ENCODE data around the gene SEM1.
"Not testable (repeated sequence)": the region's sequence is repeated elsewhere in the genome, so short reads cannot be mapped to it uniquely, and the experiment has no call there.

SEM1 gene

DNA sequence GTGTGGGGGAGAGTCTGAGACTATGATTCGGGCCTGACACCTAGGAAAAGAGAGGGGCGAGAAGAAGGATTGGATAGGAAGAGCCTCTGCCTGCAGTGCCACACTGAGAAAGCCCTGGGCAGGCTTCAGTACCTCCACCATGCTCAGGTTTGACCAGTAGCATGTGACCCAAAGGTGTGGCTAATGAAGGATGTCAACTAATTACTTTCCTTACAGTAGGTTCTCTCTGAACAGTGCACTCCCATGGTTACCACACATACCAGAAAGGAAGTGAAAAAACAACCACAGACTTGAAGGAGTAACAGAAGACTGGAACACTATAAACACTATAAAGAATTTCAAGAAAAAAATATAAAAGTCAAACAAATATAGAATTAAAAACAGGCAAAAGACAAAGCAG, 46.2 kb downstream of the SEM1 start:
- no peak for DNase-seq (ENCODE audit: low read depth in 3 of 3)

DNA sequence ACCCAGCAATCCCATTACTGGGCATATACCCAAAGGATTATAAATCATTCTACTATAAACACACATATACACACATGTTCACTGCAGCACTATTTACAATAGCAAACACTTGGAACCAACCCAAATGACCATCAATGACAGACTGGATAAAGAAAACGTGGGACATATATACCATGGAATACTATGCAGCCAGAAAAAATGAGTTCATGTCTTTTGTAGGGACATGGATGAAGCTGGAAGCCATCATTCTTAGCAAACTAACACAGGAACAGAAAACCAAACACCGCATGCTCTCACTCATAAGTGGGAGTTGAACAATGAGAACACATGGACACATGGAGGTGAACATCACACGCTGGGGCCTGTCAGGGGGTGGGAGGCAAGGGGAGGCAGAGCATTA, 47.5 kb downstream of the SEM1 start:
- not testable (repeated sequence) for DNase-seq (ENCODE audit: low read depth in 3 of 3)

DNA sequence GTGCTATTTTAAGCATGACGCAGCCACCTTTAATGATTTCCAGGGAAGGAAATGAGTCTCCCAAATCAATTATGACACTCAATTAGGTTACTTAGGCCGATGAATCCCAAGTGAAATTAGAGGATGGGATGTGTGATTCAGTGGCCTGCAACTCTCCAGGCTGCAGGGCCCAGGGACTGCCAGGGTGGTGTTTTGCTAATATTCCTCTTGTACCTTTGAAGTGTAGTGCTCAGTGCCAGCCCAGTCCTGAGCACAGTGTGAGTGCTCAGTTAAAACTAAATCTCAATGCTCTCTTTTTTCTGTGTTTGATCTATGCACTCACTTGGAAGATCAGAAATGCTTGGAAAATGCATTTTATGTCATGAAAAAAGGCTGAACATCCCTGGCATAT, 51.6 kb downstream of the SEM1 start:
- DNase-seq (ENCODE audit: low read depth in 3 of 3) = no peak

DNA sequence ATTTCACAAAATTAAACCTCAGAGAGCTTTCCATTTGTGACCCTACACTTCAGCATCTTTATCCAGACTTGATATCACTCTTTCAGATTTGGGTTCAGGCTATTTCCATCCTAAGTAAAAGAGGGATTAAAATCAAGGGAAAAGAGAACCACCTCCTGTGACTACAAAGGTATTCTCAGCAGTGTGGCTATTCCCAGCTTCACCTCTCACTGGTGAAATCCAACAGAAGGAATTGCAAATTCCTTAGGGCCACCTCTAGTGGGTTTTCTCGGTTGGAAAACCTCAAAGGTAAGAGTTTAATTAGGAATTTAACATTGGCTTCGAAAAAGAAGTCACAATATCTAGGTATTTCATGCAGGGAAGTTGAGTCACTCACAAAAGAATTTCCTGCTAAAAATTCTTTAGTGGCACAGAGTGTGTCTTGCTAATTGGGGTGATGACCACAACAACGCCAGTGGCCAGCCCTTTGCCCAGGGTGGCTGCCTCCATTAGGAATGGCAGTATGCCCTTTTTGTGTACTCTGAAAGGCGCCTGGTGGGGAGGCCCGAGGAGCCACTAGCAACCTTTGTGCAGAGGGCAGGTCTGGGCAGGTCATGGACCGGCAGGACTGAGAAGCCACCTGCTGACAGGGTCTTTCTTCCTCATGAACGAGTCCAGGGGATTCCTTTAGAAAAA, 52.2 kb downstream of the SEM1 start:
- DNase-seq (ENCODE audit: low read depth in 3 of 3) = no peak

DNA sequence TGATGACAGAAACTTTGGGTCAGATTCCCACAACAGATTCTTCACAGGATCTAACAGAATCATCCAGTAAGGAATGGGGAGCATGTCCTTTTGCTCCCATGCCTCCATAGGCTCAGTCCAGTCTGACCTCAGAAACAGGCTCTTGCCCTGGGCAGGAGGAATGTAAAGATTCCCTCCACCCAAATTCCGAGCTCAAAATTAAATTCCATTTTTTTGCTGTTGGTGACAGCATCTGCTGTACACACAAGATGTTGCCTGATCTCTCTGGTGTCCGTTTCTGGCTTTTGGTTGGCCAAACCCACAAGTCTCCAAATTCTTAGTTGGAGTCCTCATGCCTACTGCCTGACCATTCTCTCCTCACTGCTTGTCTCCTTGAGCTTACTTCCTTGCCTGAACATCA, 53.7 kb downstream of the SEM1 start:
- DNase-seq (ENCODE audit: low read depth in 3 of 3) = no peak

DNA sequence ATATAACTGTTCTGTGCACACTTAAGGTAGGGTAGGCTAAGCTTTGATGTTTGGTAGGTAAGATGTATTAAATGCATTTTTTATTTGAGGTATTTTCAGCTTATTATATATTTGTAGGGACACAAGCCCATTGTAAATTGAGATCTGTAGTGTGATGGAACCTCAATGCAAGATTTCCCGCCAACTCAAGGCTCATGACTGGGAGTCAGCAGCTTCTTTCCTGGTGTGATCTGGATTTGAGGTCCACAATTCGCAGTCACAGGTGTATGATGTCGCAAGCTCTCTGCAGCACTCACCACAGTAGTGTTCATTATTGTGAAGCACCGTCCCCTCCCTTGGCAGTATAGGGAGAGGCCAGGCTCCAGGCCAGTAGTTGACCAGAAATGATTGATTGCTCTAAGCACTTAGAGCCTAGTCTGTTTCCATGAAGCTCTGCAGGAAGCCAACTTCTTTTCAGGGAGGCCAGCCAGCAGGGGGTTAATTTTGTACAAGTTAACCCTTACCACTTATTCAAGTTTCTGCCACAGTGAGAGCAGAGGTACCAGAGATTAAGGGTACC, 54.9 kb downstream of the SEM1 start:
- no peak for DNase-seq (ENCODE audit: low read depth in 3 of 3)

DNA sequence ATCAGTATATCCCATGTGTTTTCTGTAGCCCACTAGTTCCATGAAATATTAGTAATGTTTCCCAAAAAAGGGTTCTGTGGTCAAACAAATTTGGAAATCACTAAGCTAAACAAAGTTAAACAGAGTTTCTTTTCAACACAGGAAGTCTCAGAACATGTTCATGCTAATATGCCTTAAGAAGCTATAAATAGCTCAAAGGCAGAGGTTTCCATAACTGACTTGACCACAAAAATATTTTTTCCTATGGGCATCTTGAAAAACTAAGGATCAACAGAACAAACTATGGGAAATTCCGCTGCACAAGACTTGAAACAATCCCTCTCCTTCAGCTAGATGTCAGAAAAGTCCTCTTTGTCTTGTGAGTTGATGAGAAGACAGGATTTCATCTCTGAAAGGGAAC, 59.7 kb downstream of the SEM1 start:
- no peak for DNase-seq (ENCODE audit: low read depth in 3 of 3)

DNA sequence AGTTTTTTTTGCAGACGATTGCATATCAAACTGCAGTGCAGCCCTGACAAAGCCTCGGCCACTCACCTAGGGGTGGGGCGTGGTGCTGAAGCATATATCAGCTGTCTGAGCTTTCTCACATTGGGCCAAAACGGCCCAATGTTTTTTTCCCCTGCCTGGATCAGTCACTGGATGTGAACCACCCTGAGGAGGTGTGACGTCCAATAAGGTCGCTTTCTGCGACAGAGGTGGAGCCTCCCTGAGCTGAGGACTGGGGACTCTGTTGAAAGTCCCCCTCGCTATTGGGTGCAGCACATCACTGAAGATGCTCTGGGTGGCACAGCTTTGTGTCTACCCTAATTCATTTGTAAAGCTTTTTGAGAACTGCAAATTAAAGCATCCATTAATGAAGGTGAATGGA, 60.9 kb downstream of the SEM1 start:
- DNase-seq (ENCODE audit: low read depth in 3 of 3) = no peak

DNA sequence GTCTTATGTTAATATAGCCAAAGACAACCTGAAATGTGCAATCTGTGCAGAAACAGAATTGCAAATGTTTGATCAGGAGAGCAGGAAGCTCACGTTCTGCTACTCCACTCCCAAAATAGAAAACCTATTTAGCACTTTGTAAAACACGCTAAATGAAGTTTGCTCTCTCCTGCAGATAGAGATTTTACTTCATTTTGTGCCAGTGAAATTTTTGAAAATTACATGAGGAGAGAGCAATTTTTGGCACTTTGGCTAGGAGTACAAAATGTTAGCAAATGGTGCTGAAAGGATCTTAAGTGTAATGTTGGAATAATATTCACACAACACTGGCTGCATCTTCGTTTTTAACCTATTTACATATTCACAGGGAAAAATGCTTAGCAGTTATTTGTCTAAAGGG, 61.9 kb downstream of the SEM1 start:
- no peak for DNase-seq (ENCODE audit: low read depth in 3 of 3)

DNA sequence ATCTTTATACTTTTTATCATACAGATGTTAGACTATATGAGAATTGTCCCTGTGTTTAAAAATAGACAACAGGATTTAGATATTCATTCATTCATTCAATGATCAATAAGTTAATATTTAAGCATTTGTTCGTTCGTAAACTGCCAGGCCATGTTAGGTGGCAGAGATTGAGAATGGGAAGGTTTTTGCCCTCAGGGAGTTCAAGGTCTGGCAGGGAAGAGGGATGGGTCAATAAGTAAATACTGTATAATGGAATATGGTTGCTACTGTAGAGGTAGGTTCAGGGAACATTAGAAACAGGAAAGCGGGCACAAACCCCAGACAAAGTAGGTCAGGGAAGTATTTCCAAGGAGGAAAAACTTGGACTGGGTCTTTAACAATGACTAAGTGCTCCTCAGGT, 64.6 kb downstream of the SEM1 start:
- no peak for DNase-seq (ENCODE audit: low read depth in 3 of 3)

DNA sequence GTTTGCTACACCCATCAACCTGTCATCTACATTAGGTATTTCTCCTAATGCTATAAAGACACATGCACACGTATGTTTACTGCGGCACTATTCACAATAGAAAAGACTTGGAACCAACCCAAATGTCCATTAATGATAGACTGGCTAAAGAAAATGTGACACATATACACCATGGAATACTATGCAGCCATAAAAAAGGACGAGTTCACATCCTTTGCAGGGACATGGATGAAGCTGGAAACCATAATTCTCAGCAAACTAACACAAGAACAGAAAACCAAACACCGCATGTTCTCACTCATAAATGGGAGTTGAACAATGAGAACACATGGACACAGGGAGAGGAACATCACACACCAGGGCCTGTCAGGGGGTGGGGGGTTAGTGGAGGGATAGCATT, 66.2 kb downstream of the SEM1 start:
- not testable (repeated sequence) for DNase-seq (ENCODE audit: low read depth in 3 of 3)

DNA sequence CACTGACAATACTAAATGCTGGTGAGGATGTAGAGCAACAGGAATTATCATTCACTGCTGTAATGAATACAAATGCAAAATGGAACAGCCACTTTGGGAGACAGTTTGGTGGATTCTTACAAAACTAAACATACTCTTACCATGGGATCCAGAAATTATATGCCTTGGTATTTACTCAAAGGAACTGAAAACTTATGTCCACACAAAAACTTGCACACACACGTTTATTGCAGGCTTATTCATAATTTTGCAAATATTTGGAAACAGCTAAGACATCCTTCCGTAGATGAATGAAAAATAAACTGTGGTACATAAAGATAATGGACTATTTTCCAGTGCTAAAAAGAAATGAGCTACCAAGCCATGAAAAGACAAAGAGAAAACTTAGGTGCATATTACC, 69.6 kb downstream of the SEM1 start:
- no peak for DNase-seq (ENCODE audit: low read depth in 3 of 3)

Data from stimulated activated CD4-positive, alpha-beta T cell treated with anti-CD3 and anti-CD28 coated beads, TNF-alpha, amount 100 ng/mL, for 48 hours (primary cell).